Activated naive CD8-positive, alpha-beta T cell treated with anti-CD3 and anti-CD28 coated beads for 36 hours (primary cell): Measurements from ENCODE around the gene TM9SF4. TPM values are rescaled to one million over a fixed set of nuclear protein-coding genes. Genes with fewer than 3 reads are reported as not detected.

Experiments used
- DNase-seq: peaks from one replicate; pipeline ENCODE4 v3.0.0; 2021
- H3K27ac Mint-ChIP-seq: one replicate; pipeline ENCODE4 v1.8.0; 2022; ENCODE audit warnings: mild to moderate bottlenecking, moderate library complexity, mixed read lengths
- H3K27me3 Mint-ChIP-seq: one replicate; pipeline ENCODE4 v1.8.0; 2022; ENCODE audit warnings: mild to moderate bottlenecking, mixed read lengths
- H3K36me3 Mint-ChIP-seq: one replicate; pipeline ENCODE4 v1.8.0; 2021; ENCODE audit warnings: mild to moderate bottlenecking, mixed read lengths
- H3K4me1 Mint-ChIP-seq: one replicate; pipeline ENCODE4 v1.8.0; 2021; ENCODE audit warnings: mixed read lengths
- H3K4me3 Mint-ChIP-seq: one replicate; pipeline ENCODE4 v1.8.0; 2022; ENCODE audit warnings: mild to moderate bottlenecking, moderate library complexity, mixed read lengths
- H3K9me3 Mint-ChIP-seq: one replicate; pipeline ENCODE4 v1.8.0; 2022; ENCODE audit warnings: mixed read lengths
- total RNA-seq, 2 experiments: library from RNA; stranded (reverse); gene quantifications; one replicate each; pipeline ENCODE4 v1.2.3, GENCODE V29; 2021

Gene TM9SF4, protein sequence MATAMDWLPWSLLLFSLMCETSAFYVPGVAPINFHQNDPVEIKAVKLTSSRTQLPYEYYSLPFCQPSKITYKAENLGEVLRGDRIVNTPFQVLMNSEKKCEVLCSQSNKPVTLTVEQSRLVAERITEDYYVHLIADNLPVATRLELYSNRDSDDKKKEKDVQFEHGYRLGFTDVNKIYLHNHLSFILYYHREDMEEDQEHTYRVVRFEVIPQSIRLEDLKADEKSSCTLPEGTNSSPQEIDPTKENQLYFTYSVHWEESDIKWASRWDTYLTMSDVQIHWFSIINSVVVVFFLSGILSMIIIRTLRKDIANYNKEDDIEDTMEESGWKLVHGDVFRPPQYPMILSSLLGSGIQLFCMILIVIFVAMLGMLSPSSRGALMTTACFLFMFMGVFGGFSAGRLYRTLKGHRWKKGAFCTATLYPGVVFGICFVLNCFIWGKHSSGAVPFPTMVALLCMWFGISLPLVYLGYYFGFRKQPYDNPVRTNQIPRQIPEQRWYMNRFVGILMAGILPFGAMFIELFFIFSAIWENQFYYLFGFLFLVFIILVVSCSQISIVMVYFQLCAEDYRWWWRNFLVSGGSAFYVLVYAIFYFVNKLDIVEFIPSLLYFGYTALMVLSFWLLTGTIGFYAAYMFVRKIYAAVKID
- 10 to 100 TPM; 39.2 to 42.5 TPM for total RNA-seq

GRCh38 chr20:32109392-32110172, at the start of gene TM9SF4:
Gene TM9SF4 (plus strand): TSS chr20:32109714. CDS start chr20:32109741, 27 bp downstream.
- H3K9me3 Mint-ChIP-seq, result peaks cover 2% of the 10 kb centered on the region
- peak; percentile 86 for DNase-seq
- peaks cover 10% of the 10 kb centered on the region for H3K36me3 Mint-ChIP-seq
- no peaks in the 10 kb centered on the region for H3K27me3 Mint-ChIP-seq
- H3K27ac Mint-ChIP-seq, result peak within 1 kb of the TSS; percentile 100
- peak within 1 kb of the TSS; percentile 93 for H3K4me3 Mint-ChIP-seq
- H3K4me1 Mint-ChIP-seq, result peaks cover 36% of the 10 kb centered on the region

GRCh38 chr20:32062776-32063170, 46.7 kb upstream of the TM9SF4 start:
- no peaks in the 10 kb centered on the region for H3K9me3 Mint-ChIP-seq
- no peak for DNase-seq
- no peaks in the 10 kb centered on the region for H3K36me3 Mint-ChIP-seq
- peaks cover 5% of the 10 kb centered on the region for H3K4me1 Mint-ChIP-seq
- no peak overlapping the region for H3K4me3 Mint-ChIP-seq
- no peak overlapping the region for H3K27ac Mint-ChIP-seq
- peaks cover 44% of the 10 kb centered on the region for H3K27me3 Mint-ChIP-seq

DNA sequence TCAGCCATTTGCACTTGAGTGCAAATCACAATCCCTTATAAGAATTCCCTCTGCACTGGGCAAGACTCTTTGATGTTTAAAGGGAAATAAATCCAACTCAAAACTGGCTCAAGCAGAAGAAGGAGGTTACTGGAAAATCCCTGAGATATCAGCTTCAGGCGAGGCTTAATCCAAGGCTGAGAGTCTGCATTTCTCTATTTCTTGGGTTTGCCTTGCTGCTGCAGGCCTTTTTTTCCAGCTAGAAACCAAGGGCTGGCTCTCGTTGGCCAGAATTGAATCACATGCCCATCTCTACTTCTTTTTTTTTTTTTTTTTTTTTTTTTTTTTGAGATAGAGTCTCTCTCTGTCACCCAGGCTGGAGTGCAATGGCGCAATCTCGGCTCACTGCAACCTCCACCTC, 45.8 kb upstream of the TM9SF4 start:
- no peaks in the 10 kb centered on the region for H3K36me3 Mint-ChIP-seq
- no peaks in the 10 kb centered on the region for H3K9me3 Mint-ChIP-seq
- peaks cover 5% of the 10 kb centered on the region for H3K4me1 Mint-ChIP-seq

GRCh38 chr20:32064667-32065066, 44.8 kb upstream of the TM9SF4 start:
- no peak overlapping the region for H3K4me3 Mint-ChIP-seq
- H3K27me3 Mint-ChIP-seq, result peaks cover 30% of the 10 kb centered on the region
- H3K27ac Mint-ChIP-seq, result no peak overlapping the region
- no peak for DNase-seq
- peaks cover 5% of the 10 kb centered on the region for H3K4me1 Mint-ChIP-seq
- H3K9me3 Mint-ChIP-seq, result no peaks in the 10 kb centered on the region
- no peaks in the 10 kb centered on the region for H3K36me3 Mint-ChIP-seq

More for the DNA sequence above, 45.8 kb upstream of the TM9SF4 start:
- Mint-ChIP-seq H3K27me3 (peaks cover 35% of the 10 kb centered on the region), H3K4me3 (no peak overlapping the region), H3K27ac (no peak overlapping the region)
- DNase-seq, result no peak

GRCh38 chr20:32067234-32067821, 42.2 kb upstream of the TM9SF4 start:
- Mint-ChIP-seq H3K9me3 (no peaks in the 10 kb centered on the region), H3K4me1 (peaks cover 5% of the 10 kb centered on the region), H3K27me3 (peaks cover 9% of the 10 kb centered on the region), H3K36me3 (no peaks in the 10 kb centered on the region), H3K27ac (no peak overlapping the region), H3K4me3 (no peak overlapping the region)
- DNase-seq, result no peak

DNA sequence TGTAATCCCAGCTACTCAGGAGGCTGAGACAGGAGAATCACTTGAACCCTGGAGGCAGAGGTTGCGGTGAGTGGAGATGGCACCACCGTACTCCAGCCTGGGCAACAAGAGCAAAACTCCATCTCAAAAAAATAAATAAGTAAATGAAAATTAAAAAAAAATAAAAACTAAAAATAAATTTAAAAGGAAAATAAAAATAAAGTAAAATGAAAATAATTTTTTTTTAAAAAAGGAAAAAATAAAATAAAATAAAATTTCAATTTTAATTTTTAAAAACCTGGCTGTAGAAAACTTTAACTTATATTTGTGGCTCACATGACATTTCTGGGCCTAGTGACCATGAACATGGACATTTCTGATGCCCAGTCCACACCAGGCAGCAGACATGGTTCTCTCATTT, 41.3 kb upstream of the TM9SF4 start:
- no peaks in the 10 kb centered on the region for H3K36me3 Mint-ChIP-seq
- H3K9me3 Mint-ChIP-seq, result no peaks in the 10 kb centered on the region
- peaks cover 5% of the 10 kb centered on the region for H3K27me3 Mint-ChIP-seq
- no peak overlapping the region for H3K27ac Mint-ChIP-seq
- H3K4me3 Mint-ChIP-seq, result no peak overlapping the region
- no peaks in the 10 kb centered on the region for H3K4me1 Mint-ChIP-seq
- no peak for DNase-seq

DNA sequence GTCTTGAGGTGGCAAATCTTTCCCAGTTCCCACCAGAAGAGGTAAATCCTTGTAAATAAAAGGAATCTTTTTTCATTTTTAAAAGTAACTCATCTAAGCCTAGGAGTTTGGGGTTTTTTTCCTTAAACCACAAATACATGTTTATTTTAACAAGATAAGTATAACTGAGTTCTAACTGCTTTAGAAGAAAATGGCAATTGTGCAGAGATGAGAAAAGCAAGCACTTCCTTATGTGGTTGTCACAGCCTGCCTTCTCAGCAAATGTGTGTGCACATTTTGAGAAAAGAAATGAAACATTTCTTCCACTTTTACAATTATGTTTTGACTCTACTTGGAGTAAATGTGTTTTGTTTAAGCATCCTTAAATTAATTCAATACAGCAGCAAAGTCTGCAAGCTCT, 39.8 kb upstream of the TM9SF4 start:
- peaks cover 5% of the 10 kb centered on the region for H3K27me3 Mint-ChIP-seq
- no peaks in the 10 kb centered on the region for H3K36me3 Mint-ChIP-seq
- H3K4me3 Mint-ChIP-seq, result no peak overlapping the region
- no peak for DNase-seq
- H3K27ac Mint-ChIP-seq, result no peak overlapping the region
- no peaks in the 10 kb centered on the region for H3K9me3 Mint-ChIP-seq
- no peaks in the 10 kb centered on the region for H3K4me1 Mint-ChIP-seq

DNA sequence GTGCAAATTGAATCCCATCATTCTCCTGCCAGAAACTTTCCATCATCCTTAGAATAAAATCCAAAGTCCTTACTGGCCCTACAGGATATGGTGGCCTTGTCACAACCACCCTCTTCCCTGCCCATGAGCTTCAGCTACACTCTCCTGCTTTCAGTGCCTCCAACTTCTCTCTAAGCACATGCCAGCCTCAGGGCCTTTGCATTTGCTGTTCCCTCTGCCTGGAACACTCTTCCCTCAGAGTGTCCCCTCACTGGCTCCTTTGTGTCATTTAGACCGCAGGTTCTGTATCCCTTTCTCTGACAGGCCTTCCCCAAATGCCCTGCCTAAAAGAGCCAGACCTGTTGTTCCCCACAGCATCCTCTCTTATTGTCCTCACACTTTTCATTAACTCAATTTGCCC, 39.2 kb upstream of the TM9SF4 start:
- Mint-ChIP-seq H3K27ac (no peak overlapping the region), H3K9me3 (no peaks in the 10 kb centered on the region), H3K27me3 (peaks cover 5% of the 10 kb centered on the region), H3K36me3 (no peaks in the 10 kb centered on the region), H3K4me1 (no peaks in the 10 kb centered on the region), H3K4me3 (no peak overlapping the region)
- no peak for DNase-seq

GRCh38 chr20:32070690-32071213, 38.8 kb upstream of the TM9SF4 start:
- H3K4me1 Mint-ChIP-seq, result no peaks in the 10 kb centered on the region
- no peak overlapping the region for H3K27ac Mint-ChIP-seq
- no peak overlapping the region for H3K4me3 Mint-ChIP-seq
- no peaks in the 10 kb centered on the region for H3K9me3 Mint-ChIP-seq
- peaks cover 5% of the 10 kb centered on the region for H3K27me3 Mint-ChIP-seq
- DNase-seq, result no peak
- no peaks in the 10 kb centered on the region for H3K36me3 Mint-ChIP-seq

DNA sequence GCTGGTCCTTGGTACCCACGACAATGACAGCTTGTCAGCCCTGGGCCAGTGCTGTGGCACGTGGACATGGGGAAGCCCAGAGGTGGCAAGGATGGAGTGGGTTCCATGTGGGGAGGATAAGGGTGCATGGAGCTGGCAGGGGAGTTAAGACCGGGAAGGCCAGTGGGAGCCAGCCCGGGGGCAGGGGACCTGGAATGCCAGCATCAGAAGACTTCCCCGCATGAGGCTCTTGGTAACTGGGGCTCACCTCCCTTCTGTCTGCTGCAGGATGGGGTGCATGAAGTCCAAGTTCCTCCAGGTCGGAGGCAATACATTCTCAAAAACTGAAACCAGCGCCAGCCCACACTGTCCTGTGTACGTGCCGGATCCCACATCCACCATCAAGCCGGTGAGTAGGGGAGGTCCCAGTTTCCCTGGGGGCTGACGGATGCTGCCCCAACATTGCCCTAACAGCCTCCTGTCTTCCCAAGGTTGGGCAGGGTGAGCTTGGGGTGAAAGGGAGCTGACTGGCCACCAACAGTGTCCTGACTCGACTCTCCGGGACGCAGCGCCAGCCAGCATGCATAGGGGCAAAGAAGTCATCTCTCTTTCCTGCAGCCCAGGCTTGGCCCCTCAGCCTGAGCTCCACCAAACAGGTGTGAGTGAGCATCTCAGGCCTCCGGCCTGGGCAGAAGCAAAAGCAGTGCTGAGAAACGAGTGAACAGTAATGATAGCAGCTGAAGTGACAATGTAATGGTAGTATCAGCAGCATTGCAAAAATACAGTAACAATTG, 37.9 kb upstream of the TM9SF4 start:
- no peaks in the 10 kb centered on the region for H3K9me3 Mint-ChIP-seq
- H3K4me1 Mint-ChIP-seq, result no peaks in the 10 kb centered on the region
- H3K27ac Mint-ChIP-seq, result no peak overlapping the region
- H3K4me3 Mint-ChIP-seq, result no peak overlapping the region
- DNase-seq, result no peak
- peaks cover 5% of the 10 kb centered on the region for H3K27me3 Mint-ChIP-seq
- no peaks in the 10 kb centered on the region for H3K36me3 Mint-ChIP-seq

- H3K36me3 Mint-ChIP-seq, result no peaks in the 10 kb centered on the region
- no peaks in the 10 kb centered on the region for H3K4me1 Mint-ChIP-seq
- no peak for DNase-seq
- H3K9me3 Mint-ChIP-seq, result no peaks in the 10 kb centered on the region
- peaks cover 8% of the 10 kb centered on the region for H3K27me3 Mint-ChIP-seq
- no peak overlapping the region for H3K27ac Mint-ChIP-seq
- no peak overlapping the region for H3K4me3 Mint-ChIP-seq
These were observed 37.3 kb upstream of the TM9SF4 start for GRCh38 chr20:32072168-32072750.

DNA sequence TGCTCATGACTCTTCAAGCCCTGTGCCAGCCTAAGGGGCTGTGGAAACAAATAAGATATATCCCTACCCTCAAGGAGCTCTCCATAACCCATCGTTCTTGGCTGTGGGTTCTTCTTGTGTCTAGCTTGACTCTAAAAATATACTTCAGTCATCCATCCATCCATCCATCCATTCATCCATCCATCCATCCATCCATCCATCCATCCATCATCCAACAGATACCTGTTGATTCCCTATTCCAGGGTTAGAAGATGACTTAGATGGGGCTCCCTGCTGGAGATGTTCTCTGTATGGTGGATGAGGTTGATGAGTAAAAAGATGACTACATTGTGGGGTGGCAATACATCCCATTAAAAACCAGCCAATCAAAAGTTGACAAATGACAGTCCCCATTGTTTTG, 34.0 kb upstream of the TM9SF4 start:
- H3K4me1 Mint-ChIP-seq, result no peaks in the 10 kb centered on the region
- peaks cover 7% of the 10 kb centered on the region for H3K27me3 Mint-ChIP-seq
- no peak overlapping the region for H3K27ac Mint-ChIP-seq
- DNase-seq, result no peak
- H3K36me3 Mint-ChIP-seq, result no peaks in the 10 kb centered on the region
- no peak overlapping the region for H3K4me3 Mint-ChIP-seq
- H3K9me3 Mint-ChIP-seq, result no peaks in the 10 kb centered on the region

GRCh38 chr20:32077190-32077589, 32.3 kb upstream of the TM9SF4 start:
- H3K9me3 Mint-ChIP-seq, result no peaks in the 10 kb centered on the region
- DNase-seq, result no peak
- no peaks in the 10 kb centered on the region for H3K4me1 Mint-ChIP-seq
- no peaks in the 10 kb centered on the region for H3K36me3 Mint-ChIP-seq
- peaks cover 11% of the 10 kb centered on the region for H3K27me3 Mint-ChIP-seq
- H3K4me3 Mint-ChIP-seq, result no peak overlapping the region
- no peak overlapping the region for H3K27ac Mint-ChIP-seq

GRCh38 chr20:32078322-32078721, 31.2 kb upstream of the TM9SF4 start:
- peaks cover 11% of the 10 kb centered on the region for H3K27me3 Mint-ChIP-seq
- H3K4me3 Mint-ChIP-seq, result no peak overlapping the region
- no peaks in the 10 kb centered on the region for H3K4me1 Mint-ChIP-seq
- DNase-seq, result no peak
- no peaks in the 10 kb centered on the region for H3K9me3 Mint-ChIP-seq
- H3K36me3 Mint-ChIP-seq, result no peaks in the 10 kb centered on the region
- H3K27ac Mint-ChIP-seq, result no peak overlapping the region
